ENCODE results near the gene GJB4.
"Not testable (repeated sequence)": the region's sequence is repeated elsewhere in the genome, so short reads cannot be mapped to it uniquely, and the experiment has no call there.

Gene GJB4

GRCh38 chr1:34746785-34747637 is 12.5 kb upstream of the GJB4 start:
- DNase-seq (ENCODE audit: low read depth) = no peak

DNA sequence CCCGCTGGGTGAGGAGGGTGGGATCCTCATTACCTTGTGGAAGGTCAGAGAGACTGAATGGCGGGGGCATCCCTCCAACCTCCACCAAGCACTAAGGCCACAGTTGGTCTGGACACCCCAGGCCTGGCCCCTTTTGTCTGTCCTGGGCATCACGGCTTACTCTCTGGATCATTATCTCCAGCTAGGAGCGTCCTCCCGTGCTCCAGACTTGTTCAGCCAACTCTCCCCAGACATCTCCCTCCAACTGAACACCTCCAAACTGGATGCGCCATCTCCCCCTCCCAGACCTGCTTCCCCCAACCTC is 11.9 kb upstream of the GJB4 start:
- no peak for DNase-seq (ENCODE audit: low read depth)

DNA sequence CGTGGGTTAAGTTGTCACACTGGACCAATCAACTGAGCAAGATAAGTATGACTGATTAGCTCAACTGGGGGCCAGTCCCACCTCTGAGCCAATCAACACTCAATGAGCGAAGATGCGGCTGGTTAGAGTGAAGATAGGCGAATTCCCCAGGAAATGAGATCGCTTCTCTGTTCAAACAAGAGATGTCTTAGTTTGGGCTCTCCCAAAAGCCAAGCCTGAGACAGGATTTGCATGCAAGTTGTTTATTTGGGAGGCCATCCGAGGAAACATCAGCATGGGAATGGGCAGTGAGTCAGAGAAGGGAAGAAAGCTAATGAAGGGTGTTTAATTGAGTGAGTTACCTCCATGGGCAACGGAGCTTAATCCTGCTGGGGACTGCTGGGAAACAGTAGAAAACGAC is 9.5 kb upstream of the GJB4 start:
- DNase-seq (ENCODE audit: low read depth) = no peak

DNA sequence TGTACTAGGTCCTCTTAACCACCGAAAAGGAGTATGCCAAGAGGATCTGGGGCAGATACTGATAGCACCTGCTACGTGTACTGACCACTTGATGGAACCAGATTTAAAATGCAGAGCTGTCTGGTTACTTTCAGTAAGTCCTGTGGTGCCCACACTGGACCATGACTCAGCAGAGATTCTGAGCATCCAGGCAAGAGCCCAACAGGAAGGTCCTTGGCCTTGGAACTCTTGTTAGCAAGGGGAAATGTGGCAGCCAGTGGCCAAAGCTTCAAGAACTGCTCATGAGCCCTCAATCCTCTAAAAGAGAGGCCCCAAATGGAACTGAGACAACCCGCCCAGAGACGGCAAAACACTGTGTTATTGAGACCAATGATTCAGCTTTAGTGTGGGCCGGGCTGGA is 8.9 kb upstream of the GJB4 start:
- DNase-seq (ENCODE audit: low read depth) = no peak

DNA sequence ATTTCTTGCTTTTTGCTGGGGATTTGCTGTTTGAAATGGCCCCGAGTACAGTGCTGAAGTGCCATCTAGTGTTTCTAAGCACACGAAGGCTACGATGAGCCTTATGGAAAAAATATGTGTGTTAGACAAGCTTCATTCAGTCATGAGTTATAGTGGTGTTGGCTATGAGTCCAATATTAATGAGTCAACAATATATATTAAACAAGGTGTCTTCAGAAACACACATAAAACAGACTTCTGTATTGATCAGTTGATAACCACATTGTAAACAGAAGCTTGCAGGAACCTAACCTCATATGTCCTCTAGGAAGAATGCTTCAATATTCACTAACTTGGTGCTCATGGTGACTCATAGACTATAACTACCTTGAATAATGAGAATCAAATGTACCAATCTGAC is 6.4 kb upstream of the GJB4 start:
- no peak for DNase-seq (ENCODE audit: low read depth)

DNA sequence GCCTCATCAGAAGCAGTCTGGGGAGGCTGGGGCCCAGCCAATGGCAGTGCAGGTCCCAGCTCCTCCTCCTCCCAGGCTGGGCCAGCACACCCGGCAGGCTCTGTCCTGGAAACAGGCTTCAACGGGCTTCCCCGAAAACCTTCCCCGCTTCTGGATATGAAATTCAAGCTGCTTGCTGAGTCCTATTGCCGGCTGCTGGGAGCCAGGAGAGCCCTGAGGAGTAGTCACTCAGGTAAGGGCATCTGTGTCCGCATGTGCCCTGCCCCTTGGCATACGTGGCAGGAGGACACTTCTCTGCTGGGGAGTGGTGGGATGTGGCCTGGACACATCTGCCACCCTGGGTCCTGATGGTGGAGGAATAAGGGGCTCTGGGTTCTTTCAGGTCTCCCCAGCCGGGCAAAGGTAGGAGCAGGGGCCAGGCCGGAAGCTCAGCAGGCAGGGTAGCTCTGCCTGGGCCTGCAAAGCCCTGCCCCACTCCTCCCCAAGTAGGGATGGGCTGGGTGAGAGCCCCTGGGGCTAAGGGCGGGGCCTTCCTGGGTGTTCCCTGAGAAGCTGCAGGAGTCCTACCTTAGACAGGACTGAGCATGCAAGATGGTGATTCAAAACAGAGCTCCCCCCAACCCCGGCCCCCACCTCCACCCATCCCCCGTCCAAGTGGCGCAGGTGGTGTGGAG is 4.4 kb upstream of the GJB4 start, which contains the start of gene GJB5:
Gene GJB5 (plus strand): TSS at position 84 of the 674 bp plus-strand sequence. CDS start 2,284 bp downstream, outside the sequence.
- no peak for DNase-seq (ENCODE audit: low read depth)

DNA sequence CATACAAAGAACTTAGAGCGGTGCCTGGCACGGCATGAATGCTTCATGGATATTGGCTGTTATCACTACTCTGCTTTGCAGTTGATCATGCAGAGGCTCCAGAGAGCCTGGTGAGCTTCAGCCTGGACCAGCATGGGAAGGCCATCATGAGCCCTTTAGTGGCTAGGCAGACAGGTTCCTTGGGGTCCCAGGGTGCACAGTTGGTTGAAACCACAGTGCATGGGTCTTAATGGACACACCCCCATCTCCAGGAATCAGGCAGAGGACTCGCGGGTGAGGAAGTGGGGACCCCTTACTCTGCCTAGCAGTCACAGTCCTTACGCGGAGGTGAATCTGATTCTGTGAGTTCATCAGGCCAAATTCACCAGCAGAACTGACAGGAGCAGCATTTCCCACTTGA is 3.6 kb upstream of the GJB4 start:
- no peak for DNase-seq (ENCODE audit: low read depth)

DNA sequence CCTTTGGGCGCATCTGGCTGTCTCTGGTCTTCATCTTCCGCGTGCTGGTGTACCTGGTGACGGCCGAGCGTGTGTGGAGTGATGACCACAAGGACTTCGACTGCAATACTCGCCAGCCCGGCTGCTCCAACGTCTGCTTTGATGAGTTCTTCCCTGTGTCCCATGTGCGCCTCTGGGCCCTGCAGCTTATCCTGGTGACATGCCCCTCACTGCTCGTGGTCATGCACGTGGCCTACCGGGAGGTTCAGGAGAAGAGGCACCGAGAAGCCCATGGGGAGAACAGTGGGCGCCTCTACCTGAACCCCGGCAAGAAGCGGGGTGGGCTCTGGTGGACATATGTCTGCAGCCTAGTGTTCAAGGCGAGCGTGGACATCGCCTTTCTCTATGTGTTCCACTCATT is 2.2 kb upstream of the GJB4 start:
- no peak for DNase-seq (ENCODE audit: low read depth)

DNA sequence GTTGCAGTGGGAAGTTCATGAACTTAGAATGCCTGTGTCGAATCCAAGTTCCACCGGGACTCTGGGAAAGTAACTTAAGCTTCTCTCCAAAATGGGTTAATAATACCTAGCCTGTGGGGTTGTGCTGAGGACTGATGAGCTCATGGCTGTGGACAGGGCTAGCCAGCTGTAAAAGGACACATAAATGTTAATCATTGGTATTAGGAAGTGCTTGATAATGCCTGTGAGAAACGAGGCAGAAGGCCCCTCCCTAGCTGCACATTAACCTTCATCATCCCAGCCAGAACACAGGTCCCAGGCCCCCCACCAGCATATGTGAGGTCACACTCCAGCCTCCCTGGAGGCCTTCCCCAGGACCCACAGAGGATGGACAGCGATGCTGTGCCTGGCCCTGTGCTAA is 789 bp upstream of the GJB4 start:
- no peak for DNase-seq (ENCODE audit: low read depth)

DNA sequence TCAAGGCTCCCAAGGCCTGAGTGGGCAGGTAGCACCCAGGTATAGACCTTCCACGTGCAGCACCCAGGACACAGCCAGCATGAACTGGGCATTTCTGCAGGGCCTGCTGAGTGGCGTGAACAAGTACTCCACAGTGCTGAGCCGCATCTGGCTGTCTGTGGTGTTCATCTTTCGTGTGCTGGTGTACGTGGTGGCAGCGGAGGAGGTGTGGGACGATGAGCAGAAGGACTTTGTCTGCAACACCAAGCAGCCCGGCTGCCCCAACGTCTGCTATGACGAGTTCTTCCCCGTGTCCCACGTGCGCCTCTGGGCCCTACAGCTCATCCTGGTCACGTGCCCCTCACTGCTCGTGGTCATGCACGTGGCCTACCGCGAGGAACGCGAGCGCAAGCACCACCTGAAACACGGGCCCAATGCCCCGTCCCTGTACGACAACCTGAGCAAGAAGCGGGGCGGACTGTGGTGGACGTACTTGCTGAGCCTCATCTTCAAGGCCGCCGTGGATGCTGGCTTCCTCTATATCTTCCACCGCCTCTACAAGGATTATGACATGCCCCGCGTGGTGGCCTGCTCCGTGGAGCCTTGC is 1.7 kb downstream of the GJB4 start:
- no peak for DNase-seq (ENCODE audit: low read depth)

DNA sequence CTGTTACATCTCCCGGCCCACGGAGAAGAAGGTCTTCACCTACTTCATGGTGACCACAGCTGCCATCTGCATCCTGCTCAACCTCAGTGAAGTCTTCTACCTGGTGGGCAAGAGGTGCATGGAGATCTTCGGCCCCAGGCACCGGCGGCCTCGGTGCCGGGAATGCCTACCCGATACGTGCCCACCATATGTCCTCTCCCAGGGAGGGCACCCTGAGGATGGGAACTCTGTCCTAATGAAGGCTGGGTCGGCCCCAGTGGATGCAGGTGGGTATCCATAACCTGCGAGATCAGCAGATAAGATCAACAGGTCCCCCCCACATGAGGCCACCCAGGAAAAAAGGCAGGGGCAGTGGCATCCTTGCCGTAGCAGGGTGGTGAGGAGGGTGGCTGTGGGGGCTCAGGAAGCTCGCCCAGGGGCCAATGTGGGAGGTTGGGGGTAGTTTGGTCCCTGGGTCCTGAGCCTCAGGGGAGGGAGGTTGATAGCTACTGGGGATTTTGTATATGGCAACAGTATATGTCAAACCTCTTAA is 2.3 kb downstream of the GJB4 start:
- DNase-seq (ENCODE audit: low read depth) = no peak

- no peak for DNase-seq (ENCODE audit: low read depth)
These were observed 3.1 kb downstream of the GJB4 start for GRCh38 chr1:34762474-34763141.

GRCh38 chr1:34763142-34763781 is 3.7 kb downstream of the GJB4 start:
- DNase-seq (ENCODE audit: low read depth) = no peak

- no peak for DNase-seq (ENCODE audit: low read depth)
These were observed 9.3 kb downstream of the GJB4 start for GRCh38 chr1:34768856-34769255.

GRCh38 chr1:34770891-34771504 is 11.5 kb downstream of the GJB4 start:
- DNase-seq (ENCODE audit: low read depth) = no peak

- no peak for DNase-seq (ENCODE audit: low read depth)
These were observed 12.2 kb downstream of the GJB4 start for GRCh38 chr1:34771573-34772371.

- not testable (repeated sequence) for DNase-seq (ENCODE audit: low read depth)
These were observed 13.6 kb downstream of the GJB4 start for GRCh38 chr1:34773114-34773513.

GRCh38 chr1:34774957-34775356 is 15.4 kb downstream of the GJB4 start:
- no peak for DNase-seq (ENCODE audit: low read depth)

- DNase-seq (ENCODE audit: low read depth) = no peak
These were observed 17.4 kb downstream of the GJB4 start for GRCh38 chr1:34776911-34777310.

DNA sequence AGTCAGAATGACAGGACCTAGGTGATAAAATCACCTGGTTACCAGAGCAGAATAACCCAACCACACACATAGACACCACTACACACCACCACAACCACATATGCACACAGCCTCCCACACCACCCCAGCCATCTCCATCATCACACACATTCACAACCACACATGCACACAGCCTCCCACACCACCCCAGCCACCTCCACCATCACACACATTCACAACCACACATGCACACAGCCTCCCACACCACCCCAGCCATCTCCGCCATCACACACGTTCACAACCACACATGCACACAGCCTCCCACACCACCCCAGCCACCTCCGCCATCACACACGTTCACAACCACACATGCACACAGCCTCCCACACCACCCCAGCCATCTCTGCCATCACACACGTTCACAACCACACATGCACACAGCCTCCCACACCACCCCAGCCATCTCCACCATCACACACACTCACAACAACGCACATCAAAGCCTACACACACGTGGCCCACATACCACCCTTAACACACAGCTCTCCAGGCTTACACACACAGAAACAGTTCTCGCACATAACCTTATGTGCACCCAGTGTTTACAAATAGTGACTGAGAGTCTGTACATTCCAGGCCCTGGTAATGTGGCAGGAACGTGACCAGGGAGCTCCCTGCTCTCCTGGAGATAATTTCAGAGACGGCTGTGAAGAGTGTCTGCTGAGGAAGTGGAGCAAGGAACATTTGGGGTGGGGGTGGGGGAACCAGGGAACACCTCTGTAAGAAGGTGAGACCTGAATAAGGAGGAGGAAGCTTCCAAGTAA is 18.2 kb downstream of the GJB4 start:
- DNase-seq (ENCODE audit: low read depth) = no peak
